ENCODE measurements around the gene PRSS38.
A peak's percentile ranks its signal among the peaks of the same experiment; 100 is the strongest.

PRSS38 gene

DNA sequence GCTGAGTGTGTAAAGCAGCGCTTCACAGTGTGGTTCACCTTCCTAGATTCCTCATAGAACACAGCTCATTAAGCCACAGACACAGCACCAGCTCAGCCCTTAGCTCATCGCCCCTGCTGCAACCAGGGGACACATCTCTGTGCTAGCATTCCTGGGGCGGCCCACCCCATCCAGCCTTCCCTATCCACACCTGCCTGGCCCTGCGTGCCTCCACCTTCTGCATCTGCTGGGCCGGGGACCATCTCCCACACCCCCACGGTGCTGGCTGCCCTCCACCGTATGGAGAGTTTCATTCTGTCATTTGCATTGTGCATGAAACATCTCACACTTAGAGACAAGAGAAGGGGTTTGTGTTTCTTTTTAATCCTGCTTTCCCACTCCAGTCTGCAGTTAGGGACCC lies 35.8 kb upstream of the PRSS38 start:
- no peak for DNase-seq

DNA sequence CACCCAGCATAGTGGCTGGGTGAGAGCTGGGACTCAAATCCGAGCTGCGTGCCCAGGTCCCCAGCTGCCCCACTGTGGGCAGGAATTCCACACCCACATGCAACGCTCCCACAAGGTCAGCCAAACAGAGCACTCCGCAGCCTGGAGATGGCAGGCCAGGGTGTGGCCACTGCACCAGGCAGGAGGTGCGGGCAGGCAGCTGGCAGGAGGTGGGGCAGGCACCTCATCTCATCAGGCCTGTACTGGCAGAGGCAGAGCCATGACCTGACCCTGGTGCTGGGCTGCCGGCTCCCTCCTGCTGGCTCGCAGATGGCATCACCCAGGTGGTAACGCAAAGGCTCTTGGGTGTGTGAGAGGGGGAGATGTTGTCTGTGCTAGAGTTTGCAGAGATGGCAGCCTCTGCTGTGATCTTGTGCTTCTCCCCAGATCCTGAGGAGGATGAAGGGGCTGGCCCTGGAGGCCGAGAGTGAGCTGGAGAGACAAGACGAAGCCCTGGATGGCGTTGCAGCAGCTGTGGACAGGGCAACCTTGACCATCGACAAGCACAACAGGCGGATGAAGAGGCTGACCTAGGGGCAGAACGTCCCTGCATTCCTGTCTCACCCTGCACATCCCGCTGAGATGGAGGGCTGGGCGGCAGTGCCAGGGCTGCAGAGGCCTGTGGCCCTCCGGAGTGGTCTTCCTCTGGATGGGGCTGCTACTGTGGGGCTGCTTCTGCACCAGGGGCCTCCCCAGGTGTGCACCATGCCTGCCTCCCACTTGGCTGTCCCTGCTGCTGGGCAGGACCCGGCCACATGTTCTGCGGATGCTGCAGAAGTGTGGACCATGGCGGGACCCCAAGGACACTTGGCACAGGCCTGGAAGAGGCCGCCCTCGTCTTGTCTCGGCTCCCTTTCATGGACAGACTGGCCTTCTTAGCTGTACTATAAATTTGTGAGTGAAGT lies 35.1 kb upstream of the PRSS38 start:
- DNase-seq = peak; percentile 85

DNA sequence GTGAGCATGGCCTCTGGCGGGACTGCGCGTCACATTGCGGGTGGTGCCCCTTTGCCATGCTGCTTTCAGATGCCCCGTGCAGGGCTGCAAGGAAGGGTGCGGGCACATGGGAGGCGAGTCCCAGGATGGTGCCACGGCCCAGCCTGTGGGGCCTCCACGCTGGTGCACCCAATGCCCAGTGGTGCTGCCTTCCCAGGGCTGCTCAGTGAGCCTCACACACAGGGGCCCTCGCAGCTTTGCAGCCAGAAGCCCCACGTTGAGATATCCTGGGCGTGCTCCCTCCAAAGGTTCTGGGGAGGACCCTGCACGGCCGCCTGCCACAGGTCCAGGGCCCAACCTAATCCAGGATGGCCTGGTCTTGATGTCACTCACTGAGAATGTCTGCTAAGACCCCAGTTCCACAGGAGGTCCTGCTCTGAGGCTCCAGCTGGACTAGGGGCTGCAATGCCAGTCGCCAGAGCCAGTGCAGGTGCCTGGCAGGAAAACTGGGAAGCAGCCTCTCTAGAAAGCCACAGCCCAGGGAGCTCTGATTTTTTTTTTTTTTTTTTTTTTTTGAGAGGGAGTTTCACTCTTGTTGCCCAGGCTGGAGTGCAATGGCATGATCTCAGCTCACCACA lies 34.1 kb upstream of the PRSS38 start:
- DNase-seq = no peak

DNA sequence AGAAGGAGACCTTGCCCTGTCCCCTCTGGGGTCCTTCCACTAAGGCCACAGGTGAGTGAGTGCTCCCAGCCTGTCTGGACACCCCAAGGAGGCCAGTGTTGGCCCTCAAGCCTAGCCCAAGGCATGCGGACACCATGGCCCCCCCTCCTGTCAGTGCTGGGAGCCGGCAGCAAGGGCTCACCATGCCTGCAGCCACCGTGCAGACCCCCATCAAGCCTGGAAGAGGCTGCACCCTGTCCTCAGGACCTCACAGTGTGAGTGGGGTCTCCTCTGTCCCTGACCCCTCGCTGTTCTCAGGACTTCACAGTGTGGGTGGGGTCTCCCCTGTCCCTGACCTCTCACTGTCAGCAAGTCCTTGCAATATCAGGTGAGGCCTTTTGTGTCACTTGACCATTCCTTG lies 33.2 kb upstream of the PRSS38 start:
- no peak for DNase-seq

DNA sequence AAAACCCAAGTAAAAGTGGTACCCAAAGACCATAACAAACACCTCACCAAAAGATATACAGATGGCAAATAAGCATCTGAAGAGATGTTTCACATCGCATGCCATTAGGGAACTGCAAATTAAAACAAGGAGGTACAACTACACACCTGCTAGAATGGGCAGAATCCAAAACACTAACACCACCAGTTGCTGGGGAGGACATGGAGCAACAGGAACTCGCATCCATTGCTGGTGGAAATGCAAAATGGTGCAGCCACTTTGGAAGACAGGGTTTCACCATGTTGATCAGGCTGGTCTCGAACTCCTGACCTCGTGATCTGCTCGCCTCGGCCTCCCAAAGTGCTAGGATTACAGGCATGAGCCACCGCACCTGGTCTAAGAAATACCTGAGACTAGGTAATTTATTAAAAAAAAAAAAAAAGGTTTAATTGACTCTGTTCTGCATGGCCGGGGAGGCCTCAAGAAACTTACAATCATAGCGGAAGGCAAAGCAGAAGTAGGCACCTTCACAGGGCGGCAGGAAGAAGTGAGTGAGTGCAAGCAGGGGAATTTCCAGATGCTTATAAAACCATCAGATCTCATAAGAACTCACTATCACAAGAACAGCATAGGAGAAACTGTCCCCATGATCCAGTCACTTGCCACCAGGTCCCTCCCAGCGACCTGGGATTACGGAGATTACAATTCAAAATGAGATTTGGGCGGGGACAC lies 30.2 kb upstream of the PRSS38 start:
- DNase-seq = no peak

DNA sequence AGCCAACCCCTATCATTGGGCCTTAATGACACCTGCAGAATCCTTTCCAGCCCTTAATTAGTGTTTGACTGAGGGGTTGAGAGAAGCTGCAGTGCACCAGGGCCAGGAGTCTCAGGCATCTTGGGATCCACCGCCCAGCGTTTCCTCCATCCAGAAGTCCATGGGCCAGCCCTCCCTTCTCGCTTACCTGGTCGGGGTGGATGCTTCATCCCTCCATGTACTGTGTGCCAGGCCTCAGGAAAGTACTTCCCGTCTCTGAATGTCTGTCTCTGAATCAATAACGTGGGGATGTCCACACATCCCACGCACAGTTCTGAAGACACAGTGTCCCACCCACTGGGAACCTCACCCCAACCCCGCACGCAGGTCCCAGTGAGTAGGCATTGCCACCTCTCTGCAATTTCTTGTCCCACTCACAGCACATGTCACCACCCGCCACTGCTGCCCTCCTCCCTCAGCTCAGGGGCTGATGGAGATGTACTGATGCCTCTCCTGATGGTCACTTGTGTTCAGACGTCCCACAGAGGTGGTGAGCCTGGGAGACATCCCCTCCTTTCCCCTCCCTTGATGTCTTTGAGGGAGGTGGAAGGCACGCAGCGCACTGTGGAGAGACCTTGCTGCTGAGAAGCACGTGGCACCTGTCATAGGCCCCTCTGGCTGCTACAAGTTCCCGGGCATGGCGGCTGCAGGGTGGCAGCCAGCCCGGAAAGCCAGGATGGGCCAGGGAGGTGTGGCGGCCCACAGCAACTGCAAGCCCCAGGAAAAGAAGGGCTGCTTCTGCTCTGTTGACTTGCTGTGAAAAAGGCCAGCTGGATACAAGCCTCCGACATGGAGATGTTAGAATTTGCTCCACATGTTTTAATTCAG lies 29.4 kb upstream of the PRSS38 start:
- DNase-seq = no peak

DNA sequence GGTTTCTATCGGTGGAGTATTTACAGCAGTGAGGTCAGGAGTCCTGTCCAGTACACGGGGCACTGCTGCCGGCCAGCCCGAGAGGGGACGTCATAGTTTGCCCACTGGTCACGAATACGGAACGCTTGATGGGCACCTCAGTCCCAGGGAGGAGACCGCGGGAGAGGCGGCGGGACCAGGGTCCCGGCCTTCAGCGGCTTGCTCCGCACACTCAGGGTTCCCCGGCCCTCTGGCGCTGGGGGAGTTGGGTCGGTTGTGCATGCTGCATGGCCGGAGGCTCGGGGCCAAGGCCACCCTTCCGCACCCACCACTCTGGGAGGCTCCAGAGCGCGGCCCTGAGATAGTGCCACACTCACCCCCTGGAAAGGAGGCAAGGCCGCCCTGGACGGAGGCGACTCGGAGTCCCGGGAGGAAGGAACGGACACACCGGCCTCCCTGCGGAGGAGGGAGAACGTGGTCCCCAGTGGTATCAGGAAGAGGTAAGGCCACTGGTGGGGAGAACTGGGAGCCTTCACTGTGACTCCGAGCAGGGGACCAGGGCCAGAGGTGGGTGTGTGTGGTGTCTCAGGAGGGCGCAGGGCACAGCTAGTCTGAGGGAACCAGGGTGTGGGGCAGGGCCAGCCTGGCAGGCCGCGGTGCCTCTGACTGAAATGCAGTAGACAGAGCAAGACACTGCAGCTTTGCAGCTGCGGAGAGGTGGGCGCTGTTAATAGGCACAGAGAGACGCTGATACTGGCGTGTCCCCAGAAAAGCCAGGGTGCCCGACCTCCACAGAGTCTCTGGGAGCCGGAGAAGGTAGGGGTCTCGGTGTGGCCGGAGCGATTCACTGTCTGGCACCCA lies 28.6 kb upstream of the PRSS38 start:
- no peak for DNase-seq

DNA sequence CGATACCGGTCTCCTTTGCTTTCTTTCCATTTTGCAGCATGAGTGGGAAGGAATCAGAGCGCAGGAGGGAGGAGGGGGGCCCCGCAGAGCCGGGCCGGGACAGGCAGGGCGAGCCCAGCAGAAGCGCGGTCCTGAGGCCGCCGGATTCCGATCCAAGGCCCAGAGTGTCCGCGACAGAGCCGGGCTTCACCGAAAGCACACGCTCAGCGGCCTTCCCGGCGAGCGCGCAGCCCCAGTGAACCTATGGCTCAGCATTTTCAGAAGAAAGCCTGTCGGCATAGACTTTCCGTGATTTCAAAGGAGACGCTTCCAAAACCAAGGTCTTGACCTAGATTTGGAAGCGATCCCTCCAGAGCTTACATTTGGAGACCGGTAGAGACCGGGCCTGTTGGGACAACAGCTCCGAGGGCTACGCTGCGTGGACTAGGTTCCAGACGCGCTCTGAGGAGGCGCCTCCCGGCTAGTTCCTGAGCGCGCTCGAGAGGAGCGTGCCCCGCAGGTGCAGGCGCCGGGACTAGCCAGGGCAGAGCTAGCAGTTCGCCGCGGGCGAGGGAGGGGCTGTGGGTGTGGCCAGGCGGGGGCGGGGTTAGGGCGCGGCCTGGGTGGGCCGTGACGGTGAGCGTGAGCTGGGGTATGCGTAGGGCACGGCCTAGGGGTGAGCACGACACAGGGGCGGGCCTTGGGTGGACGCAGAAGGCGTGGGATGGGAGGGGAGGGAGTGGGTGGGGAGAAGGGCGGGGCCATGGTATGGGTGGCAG lies 27.8 kb upstream of the PRSS38 start:
- peak; percentile 95 for DNase-seq

DNA sequence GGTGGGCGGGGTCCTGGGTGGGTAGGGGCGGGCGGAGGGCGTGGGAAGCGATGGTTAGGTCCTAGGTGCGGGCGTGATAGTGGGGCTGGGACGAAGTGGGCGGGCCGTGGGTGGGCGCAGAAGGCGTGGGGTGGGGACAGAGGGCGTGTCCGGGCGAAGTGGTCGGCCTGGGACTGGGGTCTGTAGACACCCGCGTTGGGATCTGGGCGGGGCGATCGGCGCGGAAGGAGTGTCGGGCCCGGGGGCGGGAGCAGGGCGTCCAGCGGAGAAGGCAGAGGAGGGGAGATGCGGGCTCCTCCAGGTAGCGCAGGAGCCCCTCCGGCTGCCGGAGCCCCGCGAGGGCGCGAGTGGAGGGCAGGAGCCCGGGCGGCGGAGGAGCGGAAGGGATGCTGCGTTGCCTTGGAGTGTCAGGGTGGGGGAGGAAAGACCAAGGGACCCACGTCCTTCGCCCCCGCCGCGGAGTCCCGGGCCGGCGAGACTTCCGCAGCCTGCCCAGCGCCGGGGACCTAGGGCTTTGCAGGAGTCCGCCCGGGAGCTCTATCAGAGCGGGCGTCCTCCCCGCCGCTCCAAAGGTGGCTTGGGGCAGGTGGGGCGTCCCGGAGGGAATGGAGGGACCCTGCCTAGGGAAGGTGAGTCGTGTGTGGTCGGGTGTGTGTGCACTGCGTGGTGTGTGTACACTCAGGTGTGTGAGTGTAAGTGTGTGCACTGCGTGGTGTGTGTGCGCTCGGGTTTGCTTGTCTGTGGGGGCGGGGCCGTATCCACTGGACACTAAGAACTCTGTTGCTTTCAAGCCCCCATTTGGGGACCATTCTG lies 27.0 kb upstream of the PRSS38 start:
- peak; percentile 88 for DNase-seq

DNA sequence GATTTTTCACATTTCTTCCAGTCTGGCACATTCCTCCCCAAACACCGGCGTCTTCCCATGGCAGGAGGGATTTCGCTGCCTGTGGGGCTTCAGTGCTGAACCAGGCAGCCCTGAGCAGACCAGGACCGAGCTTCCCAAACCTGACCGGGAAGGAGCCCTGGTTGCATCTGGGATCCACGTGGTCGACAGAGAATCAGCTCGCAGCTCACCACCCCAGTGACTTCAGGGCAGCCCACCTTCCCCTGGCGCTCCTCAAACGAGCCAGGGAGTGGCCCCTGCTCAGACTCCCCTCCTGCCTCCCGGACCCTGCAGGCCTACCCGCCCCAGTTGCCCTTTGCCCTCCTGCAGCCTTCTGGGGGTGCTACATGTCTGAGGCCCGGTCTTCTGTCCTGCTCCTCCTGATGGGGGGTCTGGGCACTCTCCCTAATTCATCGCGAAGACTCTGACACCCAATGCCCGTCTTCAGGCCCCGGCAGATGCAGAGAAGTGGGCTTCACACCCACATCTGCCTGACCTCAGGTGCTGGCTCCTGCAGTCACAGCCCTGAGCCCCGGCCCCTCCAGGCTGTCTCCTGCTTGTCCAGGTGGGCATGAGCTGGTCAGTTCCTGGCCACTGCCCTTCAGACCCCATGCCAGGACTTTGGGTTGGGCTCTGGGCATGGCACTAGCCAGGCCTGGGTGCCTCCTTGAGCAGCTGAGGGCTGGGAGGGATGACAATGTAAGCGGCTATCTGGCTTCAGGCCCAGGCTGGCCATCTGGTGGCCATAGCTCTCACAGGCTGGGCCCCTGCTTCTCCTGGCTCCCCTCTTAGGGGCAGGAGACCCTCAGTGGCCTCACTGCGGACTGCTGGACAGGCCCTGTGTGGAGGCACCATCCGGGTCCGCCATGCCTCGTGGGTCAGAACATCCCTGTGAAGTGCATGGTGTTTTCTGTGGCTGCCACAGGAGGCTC lies 26.1 kb upstream of the PRSS38 start:
- DNase-seq = no peak

DNA sequence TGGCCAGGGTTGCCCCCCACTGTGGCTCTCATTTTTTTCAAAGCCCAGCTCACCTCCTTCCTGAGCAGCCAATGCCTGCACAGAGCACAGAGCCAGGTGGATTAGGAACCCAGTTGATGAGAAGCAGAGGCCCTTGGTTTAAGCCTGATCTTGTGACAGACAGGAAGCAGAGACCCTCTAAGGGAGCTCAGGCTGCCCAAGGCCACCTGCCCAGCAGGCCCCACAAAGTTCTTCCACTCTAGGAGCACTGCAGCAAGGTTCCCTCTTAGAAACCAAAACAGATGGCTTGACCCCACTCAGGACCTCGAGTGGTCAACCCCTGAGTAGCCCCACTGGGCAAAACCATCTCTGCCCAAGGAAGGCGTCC lies 25.5 kb upstream of the PRSS38 start:
- DNase-seq = no peak

DNA sequence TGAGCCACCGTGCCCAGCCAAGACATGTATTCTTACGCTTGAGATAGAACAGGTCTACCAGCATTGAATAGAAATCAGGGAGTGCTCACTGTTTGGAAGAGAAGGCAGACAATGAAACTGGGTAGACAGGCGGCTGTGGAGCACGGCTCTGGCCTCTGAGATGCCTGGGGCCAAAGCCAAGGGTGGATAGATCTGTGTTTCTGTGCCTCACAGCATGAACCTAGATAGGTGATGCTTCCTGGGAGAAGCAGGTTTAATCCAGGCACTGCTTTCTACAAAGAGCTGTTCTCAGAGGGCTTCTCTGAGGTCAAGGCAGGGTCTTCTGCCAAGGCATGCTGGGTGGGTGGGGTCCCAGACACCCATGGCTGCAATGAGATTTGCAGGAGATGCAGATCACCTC lies 24.6 kb upstream of the PRSS38 start:
- no peak for DNase-seq

DNA sequence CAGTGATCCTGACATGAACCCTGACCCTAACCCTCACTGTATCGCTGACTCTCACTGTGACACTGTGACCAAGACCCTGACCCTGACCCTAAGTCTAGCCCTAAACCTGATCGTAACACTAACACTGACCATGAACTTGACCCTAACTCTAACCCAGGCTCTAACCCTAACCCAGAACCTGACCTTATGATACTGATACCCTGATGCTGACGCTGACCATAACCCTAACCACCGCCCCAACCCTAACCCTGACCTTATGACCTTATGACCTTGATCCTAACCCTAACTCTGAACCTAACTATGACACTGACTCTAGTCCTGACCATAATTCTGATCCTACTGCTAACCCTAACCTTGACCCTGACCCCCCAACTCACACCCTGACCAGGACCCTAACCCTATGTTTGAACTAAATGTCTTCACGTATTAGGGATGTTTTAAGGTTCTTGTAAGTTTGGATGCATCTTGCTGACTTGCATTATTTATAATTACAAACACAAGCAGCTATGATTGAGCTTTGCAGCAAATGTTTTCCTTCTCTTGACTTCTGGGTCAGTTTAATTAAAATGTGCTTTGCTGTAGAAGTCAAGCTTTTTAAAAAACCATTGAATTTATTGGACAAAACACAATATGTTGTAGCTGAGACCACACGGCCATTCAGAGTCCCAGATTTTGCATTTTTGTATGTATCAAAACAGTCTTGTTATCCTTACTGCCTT lies 23.9 kb upstream of the PRSS38 start:
- DNase-seq = no peak

DNA sequence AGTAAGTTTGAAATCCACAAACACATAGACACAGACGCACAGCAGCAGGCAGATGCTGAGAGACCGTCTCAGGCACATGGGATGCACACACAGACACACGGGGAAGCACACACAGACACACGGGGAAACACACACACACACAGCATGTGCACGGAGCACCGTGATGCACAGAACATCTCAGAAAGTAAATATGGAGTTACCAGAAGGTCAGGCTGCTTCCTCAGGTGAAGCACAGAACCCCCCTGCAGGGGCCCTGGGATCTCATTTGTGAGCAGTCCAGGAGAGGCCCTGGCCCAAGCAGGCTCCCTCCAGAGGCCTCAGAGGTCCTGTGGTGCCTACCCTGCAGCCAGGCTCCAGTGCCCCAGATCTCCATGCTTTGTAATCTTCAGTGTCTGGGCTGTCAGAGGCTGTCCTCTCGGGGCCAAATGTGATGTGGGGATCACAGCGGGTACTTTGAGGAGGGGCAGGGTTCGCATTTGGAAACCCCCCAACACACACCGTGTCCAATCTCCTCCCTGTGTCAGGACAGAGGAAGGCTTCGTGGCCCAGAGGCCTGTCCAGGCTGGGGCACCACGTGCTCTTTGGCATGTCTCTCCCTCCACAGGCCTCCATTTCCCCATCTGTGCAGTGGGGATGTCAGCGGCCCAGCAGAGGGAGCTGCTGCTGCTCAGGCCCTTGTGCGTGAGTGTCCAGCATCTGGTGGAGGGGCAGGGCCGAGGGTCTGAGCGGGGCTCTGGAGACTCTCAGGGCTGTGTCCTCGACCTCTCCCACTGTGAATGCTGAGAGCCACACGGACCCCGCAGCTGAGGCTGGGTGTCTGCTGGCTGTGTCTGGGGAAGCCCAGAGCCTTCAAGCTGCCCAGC lies 23.0 kb upstream of the PRSS38 start:
- no peak for DNase-seq

DNA sequence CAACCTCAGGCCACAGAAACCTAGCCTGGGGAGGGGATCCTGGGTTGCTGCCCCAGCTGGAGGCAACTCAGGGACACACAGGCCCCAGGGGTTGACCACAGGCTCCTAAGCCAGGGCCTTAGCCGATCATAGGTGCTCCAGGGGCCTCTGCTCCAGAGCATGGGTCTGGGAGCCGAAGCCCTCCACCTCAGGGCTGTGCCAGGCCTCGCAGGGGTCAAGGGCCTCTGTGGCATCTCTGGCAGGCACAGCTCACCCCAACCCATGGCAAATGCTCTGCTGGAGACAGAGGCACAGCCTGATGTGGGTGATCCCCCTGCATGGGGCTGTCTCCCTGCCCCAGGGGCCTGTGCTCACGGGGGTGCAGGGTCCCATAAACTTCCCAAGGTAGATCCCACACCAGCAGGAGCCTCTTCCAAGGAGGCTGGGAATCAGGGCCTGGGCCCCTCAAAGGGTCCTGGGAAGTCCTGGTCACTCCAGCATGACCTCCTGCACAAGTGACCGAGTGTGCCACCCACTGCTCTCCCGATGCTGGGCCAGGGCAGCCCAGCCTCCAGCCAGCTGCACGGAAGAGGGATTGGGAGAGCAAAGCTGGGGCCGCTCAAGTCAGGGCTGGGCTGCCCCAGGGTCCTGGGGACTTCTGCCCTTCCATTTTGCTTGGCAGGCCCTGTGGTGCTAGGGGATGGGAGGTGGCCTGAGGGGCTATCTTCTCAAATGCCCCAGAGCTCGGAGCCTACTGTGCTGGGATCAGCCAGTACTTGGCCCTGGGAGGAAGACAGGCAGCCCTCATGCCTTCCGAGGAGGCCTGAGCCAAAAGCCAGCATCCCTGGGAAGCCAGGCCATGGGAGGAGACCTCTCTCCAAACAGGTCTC lies 22.2 kb upstream of the PRSS38 start:
- no peak for DNase-seq

Measured in NCI-H2171 treated with DMSO at 0.1 percent for 48 hours (cell line).